Measurements from ENCODE around the gene ANKS6. TPM values are rescaled to one million over a fixed set of nuclear protein-coding genes. Genes with fewer than 3 reads are reported as not detected.

ANKS6 gene
- total RNA-seq, 4 donors from 2014 or later = 18.3 to 35.9 (median 29.3) TPM

GRCh38 chr9:98708933-98709911 lies 87.1 kb downstream of the ANKS6 start, which contains the start of gene GABBR2:
Gene GABBR2 (minus strand): TSS chr9:98708935. CDS start chr9:98708737, 198 bp downstream.
- Histone ChIP-seq H3K27ac (no peak within 1 kb of the TSS), H3K9me3 (no peaks in the 10 kb centered on the region), H3K4me3 (peak within 1 kb of the TSS in 3 of 4 donors; percentile 15 to 40 (median 21)), H3K4me1 (peaks cover 0 to 17% (median 10%) of the 10 kb centered on the region in 4 donors), H3K27me3 (peaks cover 80% of the 10 kb centered on the region), H3K36me3 (no peaks in the 10 kb centered on the region)
- DNase-seq = no peak
- WGBS, 2 donors (ENCODE audit: low coverage in 1 of 2) = 10% methylated on average over 61 of the region's 111 CpGs; no CpG with 5 or more reads in 1 of the 2 donors
- intact Hi-C loops (cut with DNase I; ENCODE audit: low total_unique reads) (no loop called here), in situ Hi-C loops (cut with MboI; ENCODE audit: low pct_ligation_motif_present in 1 of 4, low pct_unique_long_range_greater_than_20kb in 1 of 4, low sequenced_read_pairs in 3 of 4) (no loop called here)
- TF ChIP-seq POLR2A (IDR thresholded peaks at IDR 0.05) (no peak), POLR2AphosphoS5 (IDR thresholded peaks at IDR 0.05) (no peak), EP300 (IDR thresholded peaks at IDR 0.05; ENCODE audit: low read depth) (no peak), CTCF (IDR thresholded peaks at IDR 0.05) (no peak)

GRCh38 chr9:98708103-98708932 lies 88.0 kb downstream of the ANKS6 start:
- Histone ChIP-seq H3K36me3 (no peaks in the 10 kb centered on the region), H3K27ac (no peak overlapping the region), H3K27me3 (peaks cover 88% of the 10 kb centered on the region), H3K4me3 (peak overlapping the region in 3 of 4 donors; percentile 15 to 40 (median 21)), H3K9me3 (no peaks in the 10 kb centered on the region), H3K4me1 (peaks cover 0 to 17% (median 10%) of the 10 kb centered on the region in 4 donors)
- in situ Hi-C loops (cut with MboI; ENCODE audit: low pct_ligation_motif_present in 1 of 4, low pct_unique_long_range_greater_than_20kb in 1 of 4, low sequenced_read_pairs in 3 of 4) (no loop called here), intact Hi-C loops (cut with DNase I; ENCODE audit: low total_unique reads) (no loop called here)
- TF ChIP-seq POLR2AphosphoS5 (IDR thresholded peaks at IDR 0.05) (no peak), CTCF (IDR thresholded peaks at IDR 0.05) (no peak), EP300 (IDR thresholded peaks at IDR 0.05; ENCODE audit: low read depth) (no peak), POLR2A (IDR thresholded peaks at IDR 0.05) (no peak)
- no peak for DNase-seq
- WGBS, 2 donors (ENCODE audit: low coverage in 1 of 2) = 15% methylated on average over 31 of the region's 89 CpGs; no CpG with 5 or more reads in 1 of the 2 donors

- Histone ChIP-seq H3K4me1 (peaks cover 0 to 17% (median 10%) of the 10 kb centered on the region in 4 donors), H3K27ac (no peak overlapping the region), H3K27me3 (peaks cover 96% of the 10 kb centered on the region), H3K36me3 (no peaks in the 10 kb centered on the region), H3K9me3 (no peaks in the 10 kb centered on the region), H3K4me3 (no peak overlapping the region)
- intact Hi-C loops (cut with DNase I; ENCODE audit: low total_unique reads) = no loop called here
- 13% methylated on average over 48 of the region's 79 CpGs; no CpG with 5 or more reads in 1 of the 2 donors for WGBS, 2 donors (ENCODE audit: low coverage in 1 of 2)
- in situ Hi-C loops (cut with MboI; ENCODE audit: low pct_ligation_motif_present in 1 of 4, low pct_unique_long_range_greater_than_20kb in 1 of 4, low sequenced_read_pairs in 3 of 4) = no loop called here
- no peak for DNase-seq
- no peak for TF ChIP-seq POLR2A (IDR thresholded peaks at IDR 0.05)
- TF ChIP-seq POLR2AphosphoS5 (IDR thresholded peaks at IDR 0.05) = no peak
- TF ChIP-seq CTCF (IDR thresholded peaks at IDR 0.05) = peak in 2 of 5 experiments; percentile 14 to 16
- no peak for TF ChIP-seq EP300 (IDR thresholded peaks at IDR 0.05; ENCODE audit: low read depth)
Measured at GRCh38 chr9:98707166-98708102, 88.9 kb downstream of the ANKS6 start.

Measured in transverse colon (tissue), 4 donors.